WI38 (cell line): ENCODE results near the gene CCDC192.
A peak's percentile ranks its signal among the peaks of the same experiment; 100 is the strongest.

Experiments used
- H3K4me3 ChIP-seq: 2 replicates; pipeline ENCODE4 v1.5.1; 2011; ENCODE audit warnings: low read depth, mild to moderate bottlenecking, control low read depth, low read length
- TF ChIP-seq, protein P1 (sequence below): IDR thresholded peaks from 2 replicates; pipeline ENCODE4 v1.5.1; 2012; ENCODE audit warnings: low read depth, mild to moderate bottlenecking, control low read depth, low read length

The CCDC192 gene

DNA sequence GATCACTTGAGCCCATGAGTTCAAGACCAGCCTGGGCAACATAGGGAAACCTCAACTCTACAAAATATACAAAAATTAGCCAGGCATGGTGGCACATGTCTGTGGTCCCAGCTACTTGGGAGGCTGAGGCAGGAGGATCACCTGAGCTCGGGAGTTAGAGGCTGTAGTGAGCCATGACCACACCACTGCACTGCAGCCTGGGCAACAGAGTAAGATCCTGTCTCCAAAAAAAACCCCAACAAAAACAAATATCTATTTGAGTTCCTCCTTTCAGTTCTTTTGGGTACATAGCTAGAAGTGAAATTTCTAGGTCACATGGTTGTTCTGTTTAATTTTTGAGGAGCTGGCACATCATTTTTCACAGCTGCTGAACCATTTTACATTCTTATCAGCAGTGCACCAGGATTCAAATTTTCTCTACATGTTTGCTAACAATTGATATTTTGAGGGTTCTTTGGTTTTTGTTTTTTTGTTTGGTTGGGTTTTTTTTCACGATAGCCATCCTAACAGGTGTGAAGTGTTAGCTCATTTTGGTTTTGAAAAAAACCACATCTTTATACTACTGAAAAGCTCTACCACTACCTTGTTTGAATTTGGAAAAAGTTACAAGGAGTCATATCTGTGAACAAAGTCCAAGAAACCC lies 203.5 kb downstream of the CCDC192 start:
- H3K4me3 ChIP-seq: no peak overlapping the region
- TF ChIP-seq, protein P1, sequence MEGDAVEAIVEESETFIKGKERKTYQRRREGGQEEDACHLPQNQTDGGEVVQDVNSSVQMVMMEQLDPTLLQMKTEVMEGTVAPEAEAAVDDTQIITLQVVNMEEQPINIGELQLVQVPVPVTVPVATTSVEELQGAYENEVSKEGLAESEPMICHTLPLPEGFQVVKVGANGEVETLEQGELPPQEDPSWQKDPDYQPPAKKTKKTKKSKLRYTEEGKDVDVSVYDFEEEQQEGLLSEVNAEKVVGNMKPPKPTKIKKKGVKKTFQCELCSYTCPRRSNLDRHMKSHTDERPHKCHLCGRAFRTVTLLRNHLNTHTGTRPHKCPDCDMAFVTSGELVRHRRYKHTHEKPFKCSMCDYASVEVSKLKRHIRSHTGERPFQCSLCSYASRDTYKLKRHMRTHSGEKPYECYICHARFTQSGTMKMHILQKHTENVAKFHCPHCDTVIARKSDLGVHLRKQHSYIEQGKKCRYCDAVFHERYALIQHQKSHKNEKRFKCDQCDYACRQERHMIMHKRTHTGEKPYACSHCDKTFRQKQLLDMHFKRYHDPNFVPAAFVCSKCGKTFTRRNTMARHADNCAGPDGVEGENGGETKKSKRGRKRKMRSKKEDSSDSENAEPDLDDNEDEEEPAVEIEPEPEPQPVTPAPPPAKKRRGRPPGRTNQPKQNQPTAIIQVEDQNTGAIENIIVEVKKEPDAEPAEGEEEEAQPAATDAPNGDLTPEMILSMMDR: no peak

DNA sequence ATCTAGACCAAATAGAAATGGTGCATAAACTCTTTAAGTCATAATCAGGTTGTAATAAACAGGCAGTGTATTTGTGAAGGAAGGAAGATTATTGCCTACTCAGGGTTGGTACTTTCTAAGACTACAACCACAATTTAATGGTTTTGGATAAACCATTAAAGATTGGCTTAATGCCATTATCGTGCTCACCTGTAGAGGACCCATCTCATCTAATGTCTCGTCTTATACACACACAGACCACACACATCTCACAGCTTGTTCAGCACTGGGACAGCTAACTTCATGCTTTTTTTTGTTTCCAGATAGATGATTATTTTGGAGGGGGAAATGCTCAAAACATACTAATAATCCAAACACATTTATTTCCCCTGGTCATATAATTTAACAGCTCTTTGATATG lies 204.7 kb downstream of the CCDC192 start:
- TF ChIP-seq, protein P1: no peak
- no peak overlapping the region for H3K4me3 ChIP-seq

DNA sequence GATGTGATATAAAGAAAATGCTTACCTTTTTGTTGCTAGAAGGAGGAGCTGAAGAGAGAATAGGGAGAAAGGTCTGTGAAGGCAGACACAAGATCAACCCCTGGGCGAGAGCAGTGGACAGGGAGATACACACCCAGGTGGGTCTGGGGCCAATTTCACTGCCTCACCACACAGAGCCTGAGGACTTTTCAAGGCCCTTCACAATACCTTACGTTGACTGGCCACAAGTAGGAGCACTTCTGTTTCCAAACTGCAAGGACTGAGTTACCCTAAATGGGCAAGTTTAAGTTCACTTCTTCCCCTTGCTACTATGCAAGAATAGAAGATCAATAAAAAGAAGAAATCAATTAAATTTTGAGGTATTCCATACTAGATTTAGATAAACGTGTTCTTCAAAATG lies 205.9 kb downstream of the CCDC192 start:
- TF ChIP-seq, protein P1: peak; percentile 52; the same call in 1 of the 2 replicates

DNA sequence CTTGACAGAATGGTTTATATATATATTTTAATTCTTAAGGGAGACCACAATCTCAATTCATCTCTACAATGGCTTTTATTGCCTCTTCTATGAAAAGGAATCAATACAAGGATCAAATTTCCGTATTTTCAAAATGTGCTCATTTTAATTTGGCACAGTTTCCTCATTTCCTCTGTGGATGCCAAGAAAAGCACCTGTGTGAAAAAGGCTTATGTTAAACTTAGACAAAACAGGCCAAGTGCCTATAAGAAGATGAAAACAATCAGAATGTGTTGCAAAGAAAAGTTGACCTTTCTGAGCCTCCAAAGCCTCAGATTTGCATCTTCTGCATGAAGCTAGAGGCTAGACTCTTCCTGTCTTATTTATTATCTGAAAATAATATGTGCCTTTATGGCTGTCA lies 206.6 kb downstream of the CCDC192 start:
- no peak overlapping the region for H3K4me3 ChIP-seq
- TF ChIP-seq, protein P1: no peak

More for the DNA sequence above, 205.9 kb downstream of the CCDC192 start:
- no peak overlapping the region for H3K4me3 ChIP-seq

DNA sequence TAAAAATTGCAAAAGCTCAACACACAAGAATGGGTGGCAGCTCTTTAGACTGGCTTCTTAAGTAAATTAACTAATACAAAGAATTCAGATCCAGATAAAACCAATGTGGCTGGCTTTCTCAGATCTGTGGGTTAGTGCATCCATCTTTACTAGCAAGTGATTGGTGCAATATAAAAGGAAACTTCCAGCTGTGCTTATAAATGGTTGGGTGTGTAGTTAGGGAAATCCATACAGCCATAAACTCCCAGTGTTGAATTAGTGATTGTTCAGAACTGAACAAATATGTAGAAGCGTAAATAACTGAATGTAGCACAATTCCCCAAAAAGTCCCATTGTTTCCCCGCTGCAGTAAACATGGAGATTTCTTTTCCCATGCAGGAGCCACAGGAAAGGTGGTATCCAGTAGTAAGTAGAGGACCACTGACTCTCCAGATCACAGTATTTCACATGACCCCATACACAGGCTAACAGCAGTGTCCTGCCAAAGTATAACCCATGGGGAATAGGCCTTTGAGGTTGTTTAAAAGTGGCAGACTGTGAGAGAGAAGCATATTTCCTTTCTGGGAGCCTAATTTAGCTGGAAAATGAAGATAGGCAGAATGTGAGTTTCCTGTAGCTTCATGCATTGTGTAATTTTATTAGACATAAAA lies 207.2 kb downstream of the CCDC192 start:
- TF ChIP-seq, protein P1: no peak
- no peak overlapping the region for H3K4me3 ChIP-seq

DNA sequence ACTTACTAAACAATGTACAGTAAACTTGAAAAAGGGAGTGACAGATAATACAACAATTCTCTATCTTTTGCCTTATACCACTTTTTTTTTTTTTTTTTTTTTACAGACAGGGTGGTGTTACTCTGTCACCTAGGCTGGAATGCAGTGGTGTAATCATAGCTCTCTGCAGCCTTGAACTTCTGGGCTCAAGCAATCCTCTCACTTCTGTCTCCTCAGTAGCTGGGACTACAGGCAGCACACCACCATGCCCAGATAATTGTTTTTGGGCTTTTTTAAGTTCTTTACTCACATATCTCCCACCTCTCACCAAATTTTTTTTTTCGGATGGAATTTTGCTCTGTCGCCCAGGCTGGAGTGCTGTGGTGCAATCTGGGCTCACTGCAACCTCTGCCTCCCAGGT lies 208.4 kb downstream of the CCDC192 start:
- TF ChIP-seq, protein P1: no peak

DNA sequence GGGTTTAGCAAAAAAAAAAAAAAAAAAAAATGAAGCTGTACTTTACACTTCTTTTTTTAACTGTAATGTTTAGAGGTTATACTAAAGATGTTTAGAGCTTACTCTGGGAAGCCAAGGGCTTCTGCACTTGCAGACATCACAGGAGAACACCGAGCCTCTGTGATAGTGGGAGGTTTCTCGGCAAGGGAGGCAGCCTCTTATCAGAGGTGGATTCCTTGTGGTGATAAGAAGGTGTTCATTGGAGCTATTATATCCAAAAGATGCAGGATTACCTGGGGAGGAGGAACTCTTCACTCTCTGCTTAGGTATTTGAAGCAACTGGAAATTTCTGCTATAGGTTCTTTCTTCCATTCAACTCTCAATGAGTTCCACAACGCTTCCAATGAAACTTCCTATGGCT lies 209.2 kb downstream of the CCDC192 start:
- TF ChIP-seq, protein P1: no peak
- H3K4me3 ChIP-seq: no peak overlapping the region

More for the DNA sequence above, 208.4 kb downstream of the CCDC192 start:
- no peak overlapping the region for H3K4me3 ChIP-seq
